Measurements from ENCODE around the gene GMDS.

DNA sequence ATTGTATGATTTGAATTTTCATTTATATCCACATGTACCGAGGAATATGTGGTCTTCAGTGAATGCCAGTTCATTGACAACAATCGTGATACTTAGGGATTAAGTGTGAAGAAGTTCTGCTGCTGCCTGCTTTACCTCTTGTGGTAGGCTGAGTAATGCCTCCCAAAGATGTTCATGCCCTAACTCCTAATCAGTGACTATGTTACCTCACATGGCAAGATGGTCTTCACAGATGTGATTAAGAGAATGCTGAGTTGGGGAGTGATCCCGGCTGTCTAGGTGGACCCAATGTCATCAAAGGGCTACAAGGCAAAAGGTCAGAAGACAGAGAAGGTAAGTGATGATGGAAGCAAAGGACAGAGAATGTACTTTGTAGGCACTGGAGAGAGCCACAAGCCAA is 454.7 kb downstream of the GMDS start:
- TF ChIP-seq RXRA (IDR thresholded peaks at IDR 0.05; ENCODE audit: borderline replicate concordance, low read depth) = no peak
- TF ChIP-seq RCOR1 (IDR thresholded peaks at IDR 0.05; ENCODE audit: low read length) = no peak
- TF ChIP-seq, protein P1, sequence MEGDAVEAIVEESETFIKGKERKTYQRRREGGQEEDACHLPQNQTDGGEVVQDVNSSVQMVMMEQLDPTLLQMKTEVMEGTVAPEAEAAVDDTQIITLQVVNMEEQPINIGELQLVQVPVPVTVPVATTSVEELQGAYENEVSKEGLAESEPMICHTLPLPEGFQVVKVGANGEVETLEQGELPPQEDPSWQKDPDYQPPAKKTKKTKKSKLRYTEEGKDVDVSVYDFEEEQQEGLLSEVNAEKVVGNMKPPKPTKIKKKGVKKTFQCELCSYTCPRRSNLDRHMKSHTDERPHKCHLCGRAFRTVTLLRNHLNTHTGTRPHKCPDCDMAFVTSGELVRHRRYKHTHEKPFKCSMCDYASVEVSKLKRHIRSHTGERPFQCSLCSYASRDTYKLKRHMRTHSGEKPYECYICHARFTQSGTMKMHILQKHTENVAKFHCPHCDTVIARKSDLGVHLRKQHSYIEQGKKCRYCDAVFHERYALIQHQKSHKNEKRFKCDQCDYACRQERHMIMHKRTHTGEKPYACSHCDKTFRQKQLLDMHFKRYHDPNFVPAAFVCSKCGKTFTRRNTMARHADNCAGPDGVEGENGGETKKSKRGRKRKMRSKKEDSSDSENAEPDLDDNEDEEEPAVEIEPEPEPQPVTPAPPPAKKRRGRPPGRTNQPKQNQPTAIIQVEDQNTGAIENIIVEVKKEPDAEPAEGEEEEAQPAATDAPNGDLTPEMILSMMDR (IDR thresholded peaks at IDR 0.05) = no peak
- TF ChIP-seq EZH2phosphoT487 (IDR thresholded peaks at IDR 0.05; ENCODE audit: borderline replicate concordance, low read depth) = no peak
- no peak for TF ChIP-seq TAF1 (IDR thresholded peaks at IDR 0.05; ENCODE audit: borderline replicate concordance, low read depth, low read length)
- no peak for TF ChIP-seq POLR2AphosphoS5 (IDR thresholded peaks at IDR 0.05; ENCODE audit: low read depth, low read length)
- TF ChIP-seq GABPA (IDR thresholded peaks at IDR 0.05; ENCODE audit: low read depth) = no peak
- TF ChIP-seq EP300 (IDR thresholded peaks at IDR 0.05; ENCODE audit: borderline replicate concordance in 1 of 2, low read depth in 1 of 2, low read length in 1 of 2) = no peak
- TF ChIP-seq REST (IDR thresholded peaks at IDR 0.05; ENCODE audit: low read depth, low read length) = no peak
- TF ChIP-seq NRF1 (IDR thresholded peaks at IDR 0.05; ENCODE audit: low read depth, low read length) = no peak
- TF ChIP-seq CHD2 (IDR thresholded peaks at IDR 0.05; ENCODE audit: low read length, partially characterized antibody) = no peak
- TF ChIP-seq ELF1 (IDR thresholded peaks at IDR 0.05) = no peak
- TF ChIP-seq TCF12 (IDR thresholded peaks at IDR 0.05) = no peak

All from SK-N-SH (cell line).